H9 (cell line): ENCODE results near the gene PPIL6. TPM values are rescaled to one million over a fixed set of nuclear protein-coding genes. Genes with fewer than 3 reads are reported as not detected.

Source experiments
- DNase-seq: peaks from one replicate; pipeline ENCODE4 v3.0.0-alpha.2; 2017
- H2AFZ ChIP-seq: one replicate; pipeline ENCODE4 v1.6.1; 2013; ENCODE audit warnings: mild to moderate bottlenecking, low read length, control low read depth, moderate library complexity
- H2AK5ac ChIP-seq: 2 replicates; pipeline ENCODE4 v1.6.1; 2013; ENCODE audit warnings: low read length, control low read depth, mixed read lengths; ENCODE audit not compliant: insufficient read length
- H2BK120ac ChIP-seq: one replicate; pipeline ENCODE4 v1.6.1; 2013; ENCODE audit warnings: low read depth, mild to moderate bottlenecking, low read length, control low read depth, inconsistent platforms; ENCODE audit not compliant: poor library complexity, severe bottlenecking
- H2BK12ac ChIP-seq: 2 replicates; pipeline ENCODE4 v1.6.1; 2013; ENCODE audit warnings: low read length, control low read depth, mixed read lengths, low read depth; ENCODE audit not compliant: insufficient read length
- H2BK15ac ChIP-seq: 2 replicates; pipeline ENCODE4 v1.6.1; 2013; ENCODE audit warnings: low read depth, low read length, control low read depth
- H2BK20ac ChIP-seq: one replicate; pipeline ENCODE4 v1.6.1; 2013; ENCODE audit warnings: low read depth, mild to moderate bottlenecking, low read length, control low read depth, inconsistent platforms; ENCODE audit not compliant: poor library complexity, severe bottlenecking
- H2BK5ac ChIP-seq: 2 replicates; pipeline ENCODE4 v1.6.1; 2013; ENCODE audit warnings: low read length, control low read depth, mixed read lengths; ENCODE audit not compliant: insufficient read length
- H3K14ac ChIP-seq: 2 replicates; pipeline ENCODE4 v1.6.1; 2013; ENCODE audit warnings: low read length, control low read depth; ENCODE audit not compliant: insufficient read depth
- H3K18ac ChIP-seq: 2 replicates; pipeline ENCODE4 v1.6.1; 2013; ENCODE audit warnings: low read depth, mild to moderate bottlenecking, mixed read lengths, low read length, control low read depth; ENCODE audit not compliant: insufficient read length
- H3K23ac ChIP-seq: 2 replicates; pipeline ENCODE4 v1.6.1; 2013; ENCODE audit warnings: low read length, control low read depth, mixed read lengths, low read depth; ENCODE audit not compliant: insufficient read length
- H3K23me2 ChIP-seq: 2 replicates; pipeline ENCODE4 v1.6.1; 2013; ENCODE audit warnings: low read depth, mild to moderate bottlenecking, mixed read lengths, low read length, control low read depth; ENCODE audit not compliant: insufficient read length, poor library complexity, severe bottlenecking
- H3K27ac ChIP-seq: 2 replicates; pipeline ENCODE4 v1.5.1; 2013; ENCODE audit warnings: low read length, control low read depth, mixed read lengths, low read depth; ENCODE audit not compliant: insufficient read length
- H3K27me3 ChIP-seq: 2 replicates; pipeline ENCODE4 v1.6.1; 2013; ENCODE audit warnings: low read length, control low read depth, inconsistent platforms; ENCODE audit not compliant: insufficient read depth
- H3K4ac ChIP-seq: 2 replicates; pipeline ENCODE4 v1.6.1; 2013; ENCODE audit warnings: low read depth, mild to moderate bottlenecking, control low read depth, inconsistent platforms, low read length, moderate library complexity
- H3K4me1 ChIP-seq: 2 replicates; pipeline ENCODE4 v1.6.1; 2013; ENCODE audit warnings: low read length, control low read depth, inconsistent platforms; ENCODE audit not compliant: insufficient read depth
- H3K4me2 ChIP-seq: 2 replicates; pipeline ENCODE4 v1.6.1; 2013; ENCODE audit warnings: low read length, control low read depth, mixed read lengths; ENCODE audit not compliant: insufficient read length, insufficient read depth
- H3K56ac ChIP-seq: 2 replicates; pipeline ENCODE4 v1.6.1; 2013; ENCODE audit warnings: low read depth, mild to moderate bottlenecking, mixed read lengths, low read length, control low read depth; ENCODE audit not compliant: insufficient read length
- H3K79me1 ChIP-seq: 2 replicates; pipeline ENCODE4 v1.6.1; 2013; ENCODE audit warnings: low read depth, mild to moderate bottlenecking, moderate library complexity, low read length, control low read depth, inconsistent platforms; ENCODE audit not compliant: insufficient read depth, poor library complexity, severe bottlenecking
- H3K79me2 ChIP-seq: 2 replicates; pipeline ENCODE4 v1.6.1; 2013; ENCODE audit warnings: low read length, control low read depth, inconsistent platforms; ENCODE audit not compliant: insufficient read depth
- H3K9ac ChIP-seq: 2 replicates; pipeline ENCODE4 v1.6.1; 2013; ENCODE audit warnings: low read length, control low read depth, mixed read lengths; ENCODE audit not compliant: insufficient read length; ENCODE audit errors: extremely low read depth
- H3K9me3 ChIP-seq: one replicate; pipeline ENCODE4 v1.6.1; 2013; ENCODE audit warnings: low read depth, low read length, inconsistent platforms; ENCODE audit not compliant: control insufficient read depth
- H3T11ph ChIP-seq: one replicate; pipeline ENCODE4 v1.6.1; 2013; ENCODE audit warnings: mild to moderate bottlenecking, low read length, control low read depth, inconsistent platforms
- H4K20me1 ChIP-seq: one replicate; pipeline ENCODE4 v1.6.1; 2013; ENCODE audit not compliant: control insufficient read depth, insufficient read length, insufficient read depth
- H4K5ac ChIP-seq: 2 replicates; pipeline ENCODE4 v1.6.1; 2013; ENCODE audit warnings: low read depth, mild to moderate bottlenecking, mixed read lengths, low read length, control low read depth; ENCODE audit not compliant: insufficient read length
- H4K8ac ChIP-seq: replicated peaks from 2 replicates; pipeline ENCODE4 v1.6.1; 2013; ENCODE audit warnings: low read length, control low read depth, mixed read lengths, low read depth; ENCODE audit not compliant: insufficient read length
- H4K91ac ChIP-seq: 2 replicates; pipeline ENCODE4 v1.6.1; 2013; ENCODE audit warnings: low read depth, mild to moderate bottlenecking, moderate library complexity, mixed read lengths, low read length, control low read depth; ENCODE audit not compliant: insufficient read length
- H3K27ac Mint-ChIP-seq, 3 experiments: 2 replicates in 2 of 3; 3 replicates in 1 of 3; pipeline ENCODE4 v1.8.0; 2020 to 2021; ENCODE audit warnings: mixed read lengths in 3 of 3, mild to moderate bottlenecking in 1 of 3, moderate library complexity in 1 of 3
- H3K27me3 Mint-ChIP-seq: 2 replicates; pipeline ENCODE4 v1.8.0; 2021; ENCODE audit warnings: low read depth, mild to moderate bottlenecking, moderate library complexity, mixed read lengths
- H3K36me3 Mint-ChIP-seq, 3 experiments: 2 replicates in 2 of 3; 3 replicates in 1 of 3; pipeline ENCODE4 v1.8.0; 2020 to 2021; ENCODE audit warnings: low read depth in 3 of 3, mixed read lengths in 3 of 3; ENCODE audit not compliant: insufficient read depth in 1 of 3
- H3K4me1 Mint-ChIP-seq, 2 experiments: 2 replicates each; pipeline ENCODE4 v1.8.0; 2020; ENCODE audit warnings: mixed read lengths in 2 of 2
- H3K4me3 Mint-ChIP-seq, 2 experiments: 2 replicates in 1 of 2; 3 replicates in 1 of 2; pipeline ENCODE4 v1.8.0; 2020 to 2021; ENCODE audit warnings: mild to moderate bottlenecking in 2 of 2, mixed read lengths in 2 of 2, moderate library complexity in 1 of 2
- H3K9me3 Mint-ChIP-seq, 2 experiments: 2 replicates in 1 of 2; 3 replicates in 1 of 2; pipeline ENCODE4 v1.8.0; 2020; ENCODE audit warnings: mild to moderate bottlenecking in 2 of 2, mixed read lengths in 2 of 2, moderate library complexity in 1 of 2
- WGBS: extraction: QIAGEN DNeasy Blood & Tissue Kit; methylation state at CpG from one replicate; pipeline ENCODE4 v1.1.7; 2013; ENCODE audit warnings: missing lambda C conversion rate, low lambda C conversion rate, mixed read lengths; ENCODE audit not compliant: insufficient read length; ENCODE audit errors: extremely low coverage; 5-methylcytosine and 5-hydroxymethylcytosine counted together
- total RNA-seq: library from RNA; stranded (reverse); gene quantifications from 2 replicates; pipeline ENCODE4 v1.2.1, GENCODE V29; 2021
- TF ChIP-seq, protein P1 (sequence below): fragments of 200-600 bp; sonication (generic); conservative IDR thresholded peaks from 3 replicates; pipeline ENCODE4 v1.8.0; 2021; ENCODE audit warnings: antibody characterized with exemption, mild to moderate bottlenecking

Gene PPIL6
- total RNA-seq, 1 experiment from 2014 or later, result 1.0 TPM

DNA sequence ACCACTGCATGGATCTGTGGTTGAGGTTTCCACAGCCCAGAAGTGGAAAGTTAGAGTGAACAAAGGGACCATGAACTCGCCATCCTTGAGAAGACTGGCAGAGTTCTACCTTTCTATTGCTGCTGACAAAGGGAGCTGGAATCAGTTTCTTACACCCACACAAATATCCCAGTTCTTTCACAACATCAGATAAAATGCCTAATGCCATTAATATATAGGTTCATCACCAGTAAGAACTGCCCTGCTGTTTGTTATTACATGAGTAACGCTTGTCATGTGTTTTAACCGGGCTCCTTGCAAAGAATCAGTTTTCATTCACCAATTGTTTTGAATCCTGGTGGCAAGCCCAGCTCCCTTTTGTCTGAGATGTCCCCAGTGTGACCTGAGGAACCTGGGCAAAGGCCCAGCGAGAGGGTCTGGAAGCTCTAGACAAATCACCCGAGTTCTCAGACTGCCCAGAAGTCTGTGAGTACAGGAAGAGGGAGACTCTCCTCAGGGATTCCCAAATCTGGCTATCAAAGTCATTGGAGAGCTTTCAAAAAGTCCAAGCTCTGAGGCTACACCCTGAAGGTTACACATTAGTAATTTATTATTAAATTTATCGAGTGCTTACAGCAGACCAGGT lies 50.7 kb downstream of the PPIL6 start:
- Histone ChIP-seq H3K79me2 (no peaks in the 10 kb centered on the region), H2AK5ac (no peak overlapping the region), H3K79me1 (no peaks in the 10 kb centered on the region), H4K20me1 (no peaks in the 10 kb centered on the region), H3K4ac (no peak overlapping the region), H3K23ac (no peak overlapping the region), H2BK5ac (no peak overlapping the region), H3K4me1 (no peaks in the 10 kb centered on the region), H3K9ac (no peak overlapping the region), H2AFZ (no peak overlapping the region), H2BK15ac (no peak overlapping the region), H4K5ac (no peak overlapping the region), H3K56ac (no peak overlapping the region), H3K4me2 (no peak overlapping the region), H3K27me3 (no peaks in the 10 kb centered on the region), H3T11ph (no peak overlapping the region), H2BK20ac (no peak overlapping the region), H3K23me2 (no peaks in the 10 kb centered on the region), H3K9me3 (no peaks in the 10 kb centered on the region), H4K8ac (no peak overlapping the region), H3K27ac (no peak overlapping the region), H3K14ac (no peak overlapping the region), H2BK120ac (no peak overlapping the region), H4K91ac (no peak overlapping the region), H3K18ac (no peak overlapping the region), H2BK12ac (no peak overlapping the region)
- TF ChIP-seq, protein P1, sequence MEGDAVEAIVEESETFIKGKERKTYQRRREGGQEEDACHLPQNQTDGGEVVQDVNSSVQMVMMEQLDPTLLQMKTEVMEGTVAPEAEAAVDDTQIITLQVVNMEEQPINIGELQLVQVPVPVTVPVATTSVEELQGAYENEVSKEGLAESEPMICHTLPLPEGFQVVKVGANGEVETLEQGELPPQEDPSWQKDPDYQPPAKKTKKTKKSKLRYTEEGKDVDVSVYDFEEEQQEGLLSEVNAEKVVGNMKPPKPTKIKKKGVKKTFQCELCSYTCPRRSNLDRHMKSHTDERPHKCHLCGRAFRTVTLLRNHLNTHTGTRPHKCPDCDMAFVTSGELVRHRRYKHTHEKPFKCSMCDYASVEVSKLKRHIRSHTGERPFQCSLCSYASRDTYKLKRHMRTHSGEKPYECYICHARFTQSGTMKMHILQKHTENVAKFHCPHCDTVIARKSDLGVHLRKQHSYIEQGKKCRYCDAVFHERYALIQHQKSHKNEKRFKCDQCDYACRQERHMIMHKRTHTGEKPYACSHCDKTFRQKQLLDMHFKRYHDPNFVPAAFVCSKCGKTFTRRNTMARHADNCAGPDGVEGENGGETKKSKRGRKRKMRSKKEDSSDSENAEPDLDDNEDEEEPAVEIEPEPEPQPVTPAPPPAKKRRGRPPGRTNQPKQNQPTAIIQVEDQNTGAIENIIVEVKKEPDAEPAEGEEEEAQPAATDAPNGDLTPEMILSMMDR, result no peak
- WGBS, result no CpG with 5 or more reads among the region's 6 CpGs
- no peaks in the 10 kb centered on the region for H3K27me3 Mint-ChIP-seq
- no peak for DNase-seq
- no peaks in the 10 kb centered on the region for H3K9me3 Mint-ChIP-seq
- H3K36me3 Mint-ChIP-seq, result no peaks in the 10 kb centered on the region
- no peak overlapping the region for H3K4me3 Mint-ChIP-seq
- H3K27ac Mint-ChIP-seq, result no peak overlapping the region
- H3K4me1 Mint-ChIP-seq, result peaks cover 0 to 3% of the 10 kb centered on the region in 2 experiments; a peak in 1 of 4 replicates
